Activated naive CD4-positive, alpha-beta T cell treated with anti-CD3 and anti-CD28 coated beads, Interleukin-2, amount 10 ng/mL, durations not matched to agents 7 days and 5 days (primary cell): ENCODE measurements around the gene ARMC9.
A peak's percentile ranks its signal among the peaks of the same experiment; 100 is the strongest.
"Not testable (repeated sequence)": the region's sequence is repeated elsewhere in the genome, so short reads cannot be mapped to it uniquely, and the experiment has no call there.

ENCODE experiments used
- CTCF ChIA-PET: fragments of 350-600 bp; sonication (Branson Sonifier 250); formaldehyde crosslinking; loops from one replicate; lab custom pipeline; 2021; ENCODE audit warnings: antibody characterized with exemption; lab: Charles Lee
- DNase-seq: peaks from one replicate; pipeline ENCODE4 v3.0.0-alpha.2; 2020
- H3K27ac Mint-ChIP-seq: one replicate; pipeline ENCODE4 v1.8.0; 2021; ENCODE audit warnings: mild to moderate bottlenecking, moderate library complexity, mixed read lengths
- H3K27me3 Mint-ChIP-seq: one replicate; pipeline ENCODE4 v1.8.0; 2021; ENCODE audit warnings: mild to moderate bottlenecking, mixed read lengths
- H3K36me3 Mint-ChIP-seq: one replicate; pipeline ENCODE4 v1.8.0; 2021; ENCODE audit warnings: mixed read lengths
- H3K4me1 Mint-ChIP-seq: one replicate; pipeline ENCODE4 v1.8.0; 2021; ENCODE audit warnings: mixed read lengths
- H3K4me3 Mint-ChIP-seq: one replicate; pipeline ENCODE4 v1.8.0; 2021; ENCODE audit warnings: mild to moderate bottlenecking, moderate library complexity, mixed read lengths
- H3K9me3 Mint-ChIP-seq: one replicate; pipeline ENCODE4 v1.8.0; 2021; ENCODE audit warnings: mixed read lengths

Gene ARMC9

DNA sequence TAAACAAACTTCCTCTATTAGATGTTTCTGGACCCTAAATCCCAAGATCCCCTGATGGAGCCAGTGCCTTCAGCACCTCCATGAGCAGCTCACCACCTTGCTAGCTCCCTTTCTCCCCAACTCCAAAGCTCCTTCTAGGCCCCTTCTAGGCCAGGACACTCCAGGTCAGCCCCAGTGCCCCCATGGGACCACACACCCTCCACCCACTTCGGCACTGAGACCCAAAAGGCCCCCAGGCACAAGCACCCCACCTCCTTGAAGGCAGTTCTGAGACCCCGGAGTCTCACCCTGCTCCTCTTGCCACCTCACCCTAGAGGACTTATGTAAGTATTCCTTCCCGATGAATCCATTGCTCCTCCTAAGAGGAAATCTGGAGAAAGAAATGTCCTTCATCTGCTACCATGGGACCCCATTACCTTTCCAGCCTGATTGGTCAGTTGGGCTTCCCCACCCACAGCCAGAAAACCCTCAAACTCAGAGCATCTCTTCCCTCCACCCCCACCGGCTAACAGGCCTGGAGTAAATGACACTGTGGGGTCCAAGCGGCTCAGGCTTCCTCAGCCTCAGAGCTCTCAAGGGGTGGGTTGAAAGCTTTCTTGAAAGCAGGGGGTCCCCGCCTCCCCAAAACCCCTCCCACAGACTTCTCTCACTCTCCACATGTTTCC is 9.8 kb upstream of the ARMC9 start:
- Mint-ChIP-seq H3K4me1 (no peaks in the 10 kb centered on the region), H3K9me3 (no peaks in the 10 kb centered on the region), H3K27ac (no peak overlapping the region), H3K36me3 (no peaks in the 10 kb centered on the region), H3K27me3 (peaks cover 66% of the 10 kb centered on the region), H3K4me3 (no peak overlapping the region)
- DNase-seq = no peak
- CTCF ChIA-PET = no interaction called here

GRCh38 chr2:231189171-231189530 is 9.3 kb upstream of the ARMC9 start:
- CTCF ChIA-PET = no interaction called here
- no peaks in the 10 kb centered on the region for H3K36me3 Mint-ChIP-seq
- no peak for DNase-seq
- H3K27me3 Mint-ChIP-seq = peaks cover 66% of the 10 kb centered on the region
- no peak overlapping the region for H3K27ac Mint-ChIP-seq
- H3K9me3 Mint-ChIP-seq = no peaks in the 10 kb centered on the region
- no peak overlapping the region for H3K4me3 Mint-ChIP-seq
- no peaks in the 10 kb centered on the region for H3K4me1 Mint-ChIP-seq

GRCh38 chr2:231189571-231190495 is 8.6 kb upstream of the ARMC9 start:
- H3K27me3 Mint-ChIP-seq = peaks cover 71% of the 10 kb centered on the region
- no peaks in the 10 kb centered on the region for H3K36me3 Mint-ChIP-seq
- no peak overlapping the region for H3K4me3 Mint-ChIP-seq
- no peaks in the 10 kb centered on the region for H3K4me1 Mint-ChIP-seq
- DNase-seq = no peak
- CTCF ChIA-PET = no interaction called here
- H3K9me3 Mint-ChIP-seq = no peaks in the 10 kb centered on the region
- H3K27ac Mint-ChIP-seq = no peak overlapping the region

- Mint-ChIP-seq H3K27me3 (peaks cover 74% of the 10 kb centered on the region), H3K4me3 (no peak overlapping the region), H3K4me1 (no peaks in the 10 kb centered on the region), H3K36me3 (no peaks in the 10 kb centered on the region), H3K9me3 (no peaks in the 10 kb centered on the region), H3K27ac (no peak overlapping the region)
- DNase-seq = no peak
- CTCF ChIA-PET = no interaction called here
Observed at GRCh38 chr2:231190531-231191197, 7.8 kb upstream of the ARMC9 start.

GRCh38 chr2:231191896-231192872 is 6.2 kb upstream of the ARMC9 start:
- Mint-ChIP-seq H3K4me1 (no peaks in the 10 kb centered on the region), H3K9me3 (no peaks in the 10 kb centered on the region), H3K36me3 (no peaks in the 10 kb centered on the region), H3K27me3 (peaks cover 86% of the 10 kb centered on the region), H3K4me3 (no peak overlapping the region), H3K27ac (no peak overlapping the region)
- no peak for DNase-seq
- CTCF ChIA-PET = no interaction called here

- DNase-seq = no peak
- no peak overlapping the region for H3K27ac Mint-ChIP-seq
- H3K36me3 Mint-ChIP-seq = no peaks in the 10 kb centered on the region
- H3K27me3 Mint-ChIP-seq = peaks cover 78% of the 10 kb centered on the region
- H3K4me3 Mint-ChIP-seq = no peak overlapping the region
- H3K4me1 Mint-ChIP-seq = peaks cover 6% of the 10 kb centered on the region
- H3K9me3 Mint-ChIP-seq = no peaks in the 10 kb centered on the region
- CTCF ChIA-PET = no interaction called here
Observed at GRCh38 chr2:231193216-231193615, 5.2 kb upstream of the ARMC9 start.

GRCh38 chr2:231196592-231196991 is 1.8 kb upstream of the ARMC9 start:
- H3K27me3 Mint-ChIP-seq = peaks cover 74% of the 10 kb centered on the region
- no peaks in the 10 kb centered on the region for H3K36me3 Mint-ChIP-seq
- no peak for DNase-seq
- peak overlapping the region; percentile 19 for H3K4me3 Mint-ChIP-seq
- CTCF ChIA-PET = interaction anchor here (1.5 kb wide), 1 partner anchor 93 kb away, joined by 4 read pairs; no protein-coding TSS in a partner anchor
- no peak overlapping the region for H3K27ac Mint-ChIP-seq
- H3K9me3 Mint-ChIP-seq = no peaks in the 10 kb centered on the region
- H3K4me1 Mint-ChIP-seq = peaks cover 13% of the 10 kb centered on the region

GRCh38 chr2:231197196-231197595 is 1.2 kb upstream of the ARMC9 start:
- CTCF ChIA-PET = interaction anchor here (1.5 kb wide), 1 partner anchor 93 kb away, joined by 4 read pairs; no protein-coding TSS in a partner anchor

DNA sequence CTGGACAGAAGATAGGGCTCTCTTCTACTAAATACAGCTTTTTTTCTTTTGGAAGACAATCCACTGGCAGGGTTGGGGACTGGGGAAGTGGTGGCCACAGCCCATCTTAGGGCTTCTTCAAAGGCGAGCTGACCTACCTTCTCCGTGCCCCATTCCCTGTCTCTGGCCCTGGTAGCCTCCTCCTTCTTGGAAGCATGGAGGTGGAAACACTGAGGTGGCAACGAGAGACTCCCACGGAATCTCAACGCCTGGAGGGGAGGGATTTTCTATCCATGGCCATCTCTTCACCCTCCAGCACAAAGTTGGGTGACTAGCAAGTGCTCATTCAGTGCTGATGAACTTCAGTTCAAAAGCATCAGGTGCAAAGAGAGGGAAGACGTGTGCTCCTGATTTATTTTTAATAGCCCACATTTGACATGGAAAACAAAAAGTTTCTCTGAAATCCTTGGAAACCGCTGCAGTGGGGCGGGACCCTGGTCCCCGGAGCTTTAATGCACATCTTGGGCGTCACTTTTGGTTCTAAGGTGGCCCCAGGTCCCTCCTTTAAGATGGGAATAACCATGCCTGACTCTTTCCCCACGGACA is 633 bp upstream of the ARMC9 start:
- Mint-ChIP-seq H3K4me3 (peak overlapping the region; percentile 85), H3K36me3 (no peaks in the 10 kb centered on the region), H3K9me3 (no peaks in the 10 kb centered on the region), H3K27me3 (peaks cover 69% of the 10 kb centered on the region), H3K4me1 (peaks cover 13% of the 10 kb centered on the region), H3K27ac (no peak overlapping the region)
- CTCF ChIA-PET = interaction anchor here (1.5 kb wide), 1 partner anchor 94 kb away, joined by 4 read pairs; no protein-coding TSS in a partner anchor
- DNase-seq = no peak

More at GRCh38 chr2:231197196-231197595, 1.2 kb upstream of the ARMC9 start:
- H3K9me3 Mint-ChIP-seq, DNase-seq, H3K36me3 Mint-ChIP-seq, H3K27ac Mint-ChIP-seq: not testable (repeated sequence)
- peaks cover 71% of the 10 kb centered on the region for H3K27me3 Mint-ChIP-seq
- peaks cover 13% of the 10 kb centered on the region for H3K4me1 Mint-ChIP-seq
- H3K4me3 Mint-ChIP-seq = peak overlapping the region; percentile 85

- H3K27ac Mint-ChIP-seq = no peak overlapping the region
- DNase-seq = no peak
- H3K4me3 Mint-ChIP-seq = peak overlapping the region; percentile 80
Observed at GRCh38 chr2:231199219-231199618, 788 bp downstream of the ARMC9 start.

DNA sequence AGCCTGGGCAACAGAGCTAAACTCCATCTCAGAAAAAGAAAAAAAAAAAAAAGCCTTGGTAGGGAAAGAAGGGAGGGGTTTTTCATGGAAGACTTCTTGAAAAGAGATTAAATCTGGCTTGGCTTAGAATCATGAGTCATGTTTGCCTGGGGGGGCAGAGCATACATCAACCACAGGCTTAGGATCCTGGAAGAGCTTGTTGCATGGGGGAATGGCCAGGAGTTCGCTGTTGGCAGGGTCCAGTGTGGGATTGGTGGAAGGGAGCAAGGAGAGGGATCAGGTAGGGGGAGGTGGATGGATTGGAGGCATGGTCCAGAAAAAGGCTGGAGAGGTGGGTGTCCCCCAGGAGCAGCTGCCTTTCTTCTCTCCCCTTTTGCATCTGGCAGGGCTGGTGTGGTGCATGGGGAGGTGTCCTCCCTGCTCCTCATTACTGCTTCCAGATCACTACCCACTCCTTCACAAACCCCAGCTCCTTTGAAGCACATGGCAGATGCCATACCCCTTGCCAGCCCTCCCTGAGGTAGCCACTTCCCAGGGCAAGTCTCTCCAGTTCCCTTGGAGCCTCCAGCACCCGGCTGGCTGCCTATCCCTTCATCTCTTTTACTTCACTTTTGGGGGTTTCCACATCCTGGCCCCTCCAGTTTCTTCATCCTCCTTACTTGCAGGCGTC is 2.5 kb downstream of the ARMC9 start:
- Mint-ChIP-seq H3K4me1 (peaks cover 13% of the 10 kb centered on the region), H3K27me3 (peaks cover 49% of the 10 kb centered on the region), H3K4me3 (no peak overlapping the region), H3K9me3 (no peaks in the 10 kb centered on the region), H3K36me3 (no peaks in the 10 kb centered on the region), H3K27ac (no peak overlapping the region)
- CTCF ChIA-PET = no interaction called here
- no peak for DNase-seq

More at GRCh38 chr2:231199219-231199618, 788 bp downstream of the ARMC9 start:
- H3K27me3 Mint-ChIP-seq = peaks cover 66% of the 10 kb centered on the region
- peaks cover 13% of the 10 kb centered on the region for H3K4me1 Mint-ChIP-seq
- CTCF ChIA-PET = no interaction called here
- no peaks in the 10 kb centered on the region for H3K9me3 Mint-ChIP-seq
- no peaks in the 10 kb centered on the region for H3K36me3 Mint-ChIP-seq

DNA sequence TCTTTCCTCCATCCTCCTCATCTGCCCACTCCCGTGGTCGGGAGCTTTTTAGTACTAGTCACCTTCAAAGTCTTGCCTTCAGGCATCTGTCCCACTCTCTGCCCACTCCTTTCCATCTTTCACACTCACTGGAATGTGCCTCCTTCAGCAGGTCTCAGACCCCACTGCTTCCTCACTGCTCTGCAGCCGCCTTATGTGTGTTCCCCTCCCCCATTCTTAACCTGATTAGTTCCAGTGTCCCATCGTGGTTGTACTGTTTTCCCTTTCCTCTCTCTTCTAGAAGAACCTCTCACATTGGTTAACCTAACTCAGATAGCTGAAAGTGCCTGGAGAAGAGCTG is 3.0 kb downstream of the ARMC9 start:
- CTCF ChIA-PET = interaction anchor here (0.6 kb wide), 1 partner anchor 135 kb away, joined by 3 read pairs; no protein-coding TSS in a partner anchor
- DNase-seq = no peak
- Mint-ChIP-seq H3K27me3 (peaks cover 44% of the 10 kb centered on the region), H3K4me1 (peaks cover 13% of the 10 kb centered on the region), H3K36me3 (no peaks in the 10 kb centered on the region), H3K4me3 (no peak overlapping the region), H3K9me3 (no peaks in the 10 kb centered on the region), H3K27ac (no peak overlapping the region)

- CTCF ChIA-PET = no interaction called here
- no peak for DNase-seq
- Mint-ChIP-seq H3K4me3 (no peak overlapping the region), H3K27ac (no peak overlapping the region), H3K36me3 (no peaks in the 10 kb centered on the region), H3K9me3 (no peaks in the 10 kb centered on the region), H3K4me1 (peaks cover 7% of the 10 kb centered on the region), H3K27me3 (peaks cover 39% of the 10 kb centered on the region)
Observed at GRCh38 chr2:231203087-231203486, 4.7 kb downstream of the ARMC9 start.
